SK-N-SH (cell line): ENCODE data around the gene CHRNG. TPM values are rescaled to one million over a fixed set of nuclear protein-coding genes. Genes with fewer than 3 reads are reported as not detected.

Experiments
- CTCF ChIA-PET: fragments of 300-600, 350-600 bp; formaldehyde crosslinking; extraction: SDS; loops from one replicate; lab custom pipeline; 2021; lab: Yijun Ruan, JAX
- POLR2A ChIA-PET: fragments of 350-600 bp; sonication (Branson Sonifier 250); formaldehyde crosslinking; extraction: SDS; loops from one replicate; lab custom pipeline; 2020; ENCODE audit warnings: antibody characterized with exemption, inconsistent platforms; lab: Yijun Ruan, JAX
- DNase-seq: peaks from one replicate; pipeline ENCODE4 v3.0.0; 2012
- H2AFZ ChIP-seq: fragments of 200-600 bp; sonication (generic); 2 replicates; pipeline ENCODE4 v1.8.1; 2016; ENCODE audit warnings: antibody characterized with exemption, mild to moderate bottlenecking, low read depth
- H3F3A ChIP-seq: fragments of 200-600 bp; sonication (generic); replicated peaks from 2 replicates; pipeline ENCODE3; 2016; ENCODE audit warnings: antibody characterized with exemption, mild to moderate bottlenecking; ENCODE audit not compliant: insufficient read depth
- H3K27ac ChIP-seq, 2 experiments: fragments of 200-500 bp in 1 of 2; fragments of 200-600 bp in 1 of 2; sonication (Bioruptor generic) in 1 of 2; sonication (generic), shearing (Covaris generic) in 1 of 2; 2 replicates each; pipeline versions ENCODE4 v1.5.1 to v1.6.1; 2014 to 2016; ENCODE audit warnings: low read depth in 2 of 2, inconsistent platforms in 1 of 2, low read length in 1 of 2, mild to moderate bottlenecking in 1 of 2, mixed read lengths in 1 of 2
- H3K27me3 ChIP-seq: fragments of 200-600 bp; sonication (generic), shearing (Covaris generic); 2 replicates; pipeline ENCODE4 v1.6.1; 2016; ENCODE audit warnings: mixed run types; ENCODE audit not compliant: insufficient read depth
- H3K36me3 ChIP-seq, 2 experiments: fragments of 200-500 bp in 1 of 2; fragments of 200-600 bp in 1 of 2; sonication (Bioruptor generic) in 1 of 2; sonication (generic) in 1 of 2; replicated peaks in 1 of 2; 2 replicates each; pipeline versions ENCODE3 to v1.5.1; 2014 to 2016; ENCODE audit warnings: low read length in 1 of 2, mild to moderate bottlenecking in 1 of 2; ENCODE audit not compliant: insufficient read depth in 2 of 2, control insufficient read depth in 1 of 2
- H3K4me1 ChIP-seq, 2 experiments: fragments of 200-500 bp in 1 of 2; fragments of 200-600 bp in 1 of 2; sonication (Bioruptor generic) in 1 of 2; sonication (generic), shearing (Covaris generic) in 1 of 2; 2 replicates each; pipeline versions ENCODE4 v1.5.1 to v1.6.1; 2014 to 2016; ENCODE audit warnings: low read depth in 1 of 2, low read length in 1 of 2, mixed run types in 1 of 2; ENCODE audit not compliant: insufficient read depth in 2 of 2, control insufficient read depth in 1 of 2
- H3K4me2 ChIP-seq: fragments of 200-600 bp; sonication (generic), shearing (Covaris generic); 2 replicates; pipeline ENCODE4 v1.6.1; 2017; ENCODE audit warnings: mixed run types
- H3K4me3 ChIP-seq, 2 experiments: fragments of 200-500 bp in 1 of 2; fragments of 200-600 bp in 1 of 2; sonication (Bioruptor generic) in 1 of 2; sonication (generic), shearing (Covaris generic) in 1 of 2; 2 replicates each; pipeline versions ENCODE4 v1.5.1 to v1.8.1; 2014 to 2016; ENCODE audit warnings: low read depth in 2 of 2, inconsistent platforms in 1 of 2, low read length in 1 of 2, mild to moderate bottlenecking in 1 of 2, mixed read lengths in 1 of 2, moderate library complexity in 1 of 2
- H3K79me2 ChIP-seq: fragments of 200-600 bp; sonication (generic); 2 replicates; pipeline ENCODE4 v1.8.1; 2017; ENCODE audit warnings: mild to moderate bottlenecking; ENCODE audit not compliant: insufficient read depth
- H3K9ac ChIP-seq: fragments of 200-600 bp; sonication (generic); 2 replicates; pipeline ENCODE4 v1.6.1; 2017; ENCODE audit warnings: mixed run types
- H3K9me2 ChIP-seq: fragments of 200-600 bp; sonication (generic); 2 replicates; pipeline ENCODE4 v1.6.1; 2017; ENCODE audit warnings: mixed run types
- H3K9me3 ChIP-seq: fragments of 200-600 bp; sonication (generic); 2 replicates; pipeline ENCODE4 v1.6.1; 2017; ENCODE audit warnings: mixed run types, mild to moderate bottlenecking, moderate library complexity
- H4K20me1 ChIP-seq: fragments of 200-600 bp; sonication (generic); 2 replicates; pipeline ENCODE4 v1.6.1; 2017; ENCODE audit warnings: mild to moderate bottlenecking, mixed run types; ENCODE audit not compliant: insufficient read depth
- CHD2 ChIP-seq: fragments of 150-350 bp; IDR thresholded peaks from 2 replicates; pipeline ENCODE4 v1.6.1; 2018; ENCODE audit warnings: low read length; ENCODE audit not compliant: partially characterized antibody
- ELF1 ChIP-seq: IDR thresholded peaks from 2 replicates; pipeline ENCODE4 v1.4.0; 2012
- EP300 ChIP-seq, 2 experiments: IDR thresholded peaks; 2 replicates each; pipeline versions ENCODE4 v1.4.0 to v1.6.1; 2012; ENCODE audit warnings: borderline replicate concordance in 1 of 2, low read depth in 1 of 2, low read length in 1 of 2
- FOSL2 ChIP-seq: IDR thresholded peaks from 2 replicates; pipeline ENCODE4 v1.4.0; 2012; ENCODE audit warnings: low read depth, mild to moderate bottlenecking, moderate library complexity, borderline replicate concordance
- GABPA ChIP-seq: IDR thresholded peaks from 2 replicates; pipeline ENCODE4 v1.4.0; 2012; ENCODE audit warnings: low read depth, mild to moderate bottlenecking
- GATA2 ChIP-seq: sonication (generic); formaldehyde crosslinking; IDR thresholded peaks from 2 replicates; pipeline ENCODE4 v1.5.0; 2020; ENCODE audit warnings: mild to moderate bottlenecking, missing genetic modification reagents
- JUND ChIP-seq: IDR thresholded peaks from 2 replicates; pipeline ENCODE4 v1.4.0; 2012
- NFIC ChIP-seq: IDR thresholded peaks from 2 replicates; pipeline ENCODE4 v1.4.0; 2012; ENCODE audit warnings: borderline replicate concordance
- POLR2AphosphoS5 ChIP-seq: IDR thresholded peaks from 2 replicates; pipeline ENCODE4 v1.6.1; 2012; ENCODE audit warnings: low read depth, low read length
- RXRA ChIP-seq: IDR thresholded peaks from 2 replicates; pipeline ENCODE4 v1.4.0; 2012; ENCODE audit warnings: low read depth, mild to moderate bottlenecking, borderline replicate concordance
- SIN3A ChIP-seq: IDR thresholded peaks from 2 replicates; pipeline ENCODE4 v1.6.1; 2012; ENCODE audit warnings: low read depth, mild to moderate bottlenecking, low read length, moderate library complexity, borderline replicate concordance
- TAF1 ChIP-seq: IDR thresholded peaks from 2 replicates; pipeline ENCODE4 v1.6.1; 2012; ENCODE audit warnings: low read depth, mild to moderate bottlenecking, low read length, moderate library complexity, borderline replicate concordance
- TCF12 ChIP-seq: IDR thresholded peaks from 2 replicates; pipeline ENCODE4 v1.4.0; 2012
- TEAD4 ChIP-seq: IDR thresholded peaks from 2 replicates; pipeline ENCODE4 v1.4.0; 2012; ENCODE audit warnings: mild to moderate bottlenecking, borderline replicate concordance; ENCODE audit not compliant: insufficient read depth
- YY1 ChIP-seq: IDR thresholded peaks from 2 replicates; pipeline ENCODE4 v1.4.0; 2012; ENCODE audit warnings: low read depth, mild to moderate bottlenecking
- WGBS: methylation state at CpG from one replicate; pipeline ENCODE4 v1.1.6; 2017; ENCODE audit warnings: low lambda C conversion rate; 5-methylcytosine and 5-hydroxymethylcytosine counted together
- polyA plus RNA-seq, 3 experiments: library from polyadenylated mRNA; depleted of rRNA; stranded (reverse); fragments of >200 nt; gene quantifications; 2 replicates each; pipeline ENCODE4 v1.2.3, GENCODE V29; 2012
- TF ChIP-seq, protein P1 (sequence below): IDR thresholded peaks from 2 replicates; pipeline ENCODE4 v1.4.0; 2012; ENCODE audit warnings: low read depth
- TF ChIP-seq, protein P2 (sequence below): fragments of 150-350 bp; IDR thresholded peaks from 2 replicates; pipeline ENCODE4 v1.6.1; 2016; ENCODE audit warnings: mild to moderate bottlenecking, low read depth, low read length
- TF ChIP-seq, protein P3 (sequence below): fragments of 200-600 bp; sonication (generic); IDR thresholded peaks from 2 replicates; pipeline ENCODE4 v1.6.1; 2017; ENCODE audit warnings: antibody characterized with exemption, mild to moderate bottlenecking, moderate library complexity
- TF ChIP-seq, protein P4 (sequence below): IDR thresholded peaks from 2 replicates; pipeline ENCODE4; 2012
- TF ChIP-seq, protein P5 (sequence below): IDR thresholded peaks from 2 replicates; pipeline ENCODE4 v1.4.0; 2012; ENCODE audit warnings: low read depth, borderline replicate concordance

The CHRNG gene
- polyA plus RNA-seq, 1 of the 3 experiments (the other 2 are of a cell fraction), result not detected

DNA sequence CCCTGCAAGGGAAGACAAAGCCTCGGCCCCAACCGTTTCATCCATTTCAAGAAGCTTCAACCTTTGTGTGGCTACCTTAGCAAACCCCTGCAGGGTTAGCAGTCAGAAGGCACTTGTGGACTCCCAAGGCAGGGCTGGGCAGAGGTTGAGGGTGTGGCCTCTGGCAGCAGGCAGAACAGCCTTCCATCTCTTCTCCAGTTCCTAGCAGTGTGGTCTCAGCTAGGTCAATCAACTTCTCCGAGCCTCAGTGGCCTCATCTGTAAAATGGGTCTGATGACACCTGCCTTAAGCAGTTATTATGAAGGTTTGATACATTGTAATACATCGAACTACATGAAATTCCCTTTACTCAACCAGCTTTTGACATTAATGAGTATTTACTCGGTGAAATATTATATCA lies 26.1 kb upstream of the CHRNG start:
- H3K36me3 ChIP-seq, result no peaks in the 10 kb centered on the region
- H3K79me2 ChIP-seq, result no peaks in the 10 kb centered on the region
- DNase-seq, result no peak
- H3K9me3 ChIP-seq, result no peaks in the 10 kb centered on the region
- H4K20me1 ChIP-seq, result no peaks in the 10 kb centered on the region
- H3K4me2 ChIP-seq, result no peak overlapping the region
- H3K4me3 ChIP-seq, result no peak overlapping the region
- H2AFZ ChIP-seq, result no peak overlapping the region
- no peaks in the 10 kb centered on the region for H3K9me2 ChIP-seq
- peaks cover 19% of the 10 kb centered on the region for H3K27me3 ChIP-seq
- H3K27ac ChIP-seq, result no peak overlapping the region
- H3F3A ChIP-seq, result no peaks in the 10 kb centered on the region
- WGBS, result 34% methylated on average over 5 of the region's 5 CpGs
- H3K9ac ChIP-seq, result no peak overlapping the region
- TF ChIP-seq CHD2 (no peak), POLR2AphosphoS5 (no peak), TAF1 (no peak), ELF1 (no peak), TCF12 (no peak), JUND (no peak), YY1 (no peak), EP300 (IDR thresholded peaks at IDR 0.05; ENCODE audit: borderline replicate concordance in 1 of 2, low read depth in 1 of 2, low read length in 1 of 2) (no peak), FOSL2 (no peak), RXRA (no peak)
- TF ChIP-seq, protein P1, sequence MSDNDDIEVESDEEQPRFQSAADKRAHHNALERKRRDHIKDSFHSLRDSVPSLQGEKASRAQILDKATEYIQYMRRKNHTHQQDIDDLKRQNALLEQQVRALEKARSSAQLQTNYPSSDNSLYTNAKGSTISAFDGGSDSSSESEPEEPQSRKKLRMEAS, result no peak
- TF ChIP-seq, protein P2, sequence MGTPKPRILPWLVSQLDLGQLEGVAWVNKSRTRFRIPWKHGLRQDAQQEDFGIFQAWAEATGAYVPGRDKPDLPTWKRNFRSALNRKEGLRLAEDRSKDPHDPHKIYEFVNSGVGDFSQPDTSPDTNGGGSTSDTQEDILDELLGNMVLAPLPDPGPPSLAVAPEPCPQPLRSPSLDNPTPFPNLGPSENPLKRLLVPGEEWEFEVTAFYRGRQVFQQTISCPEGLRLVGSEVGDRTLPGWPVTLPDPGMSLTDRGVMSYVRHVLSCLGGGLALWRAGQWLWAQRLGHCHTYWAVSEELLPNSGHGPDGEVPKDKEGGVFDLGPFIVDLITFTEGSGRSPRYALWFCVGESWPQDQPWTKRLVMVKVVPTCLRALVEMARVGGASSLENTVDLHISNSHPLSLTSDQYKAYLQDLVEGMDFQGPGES, result no peak
- CTCF ChIA-PET, result interaction anchor here (0.9 to 3.9 kb wide), 6 partner anchors 8 to 78 kb away, joined by 4 to 55 read pairs (median 8); partner anchors contain the start of genes CHRND and PRSS56
- H3K4me1 ChIP-seq, result peaks cover 0 to 15% of the 10 kb centered on the region in 2 experiments; a peak in 1 of 4 replicates
- POLR2A ChIA-PET, result no interaction called here

DNA sequence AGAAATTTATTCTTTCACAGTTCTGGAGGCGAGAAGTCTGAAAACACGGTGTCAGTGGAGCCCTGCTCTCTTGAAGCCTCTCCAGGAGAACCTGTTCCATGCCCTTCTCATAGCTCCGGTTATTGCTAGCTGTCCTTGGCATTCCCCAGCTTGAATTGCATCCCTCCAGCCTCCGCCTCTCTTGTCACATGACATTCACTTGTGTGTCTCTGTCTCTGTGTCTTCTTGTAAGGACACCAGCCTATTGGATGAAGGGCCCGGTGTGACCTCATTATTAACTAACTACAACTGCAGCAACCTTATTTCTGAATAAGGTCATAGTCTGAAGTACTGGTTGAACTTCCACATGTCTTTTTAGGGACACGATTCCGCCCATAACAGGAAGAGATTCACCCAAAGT lies 23.9 kb upstream of the CHRNG start:
- CTCF ChIA-PET, result interaction anchor here (0.9 to 1.7 kb wide), 5 partner anchors 9 to 75 kb away, joined by 3 to 12 read pairs (median 4); partner anchors contain the start of gene CHRND
- TF ChIP-seq, protein P3, sequence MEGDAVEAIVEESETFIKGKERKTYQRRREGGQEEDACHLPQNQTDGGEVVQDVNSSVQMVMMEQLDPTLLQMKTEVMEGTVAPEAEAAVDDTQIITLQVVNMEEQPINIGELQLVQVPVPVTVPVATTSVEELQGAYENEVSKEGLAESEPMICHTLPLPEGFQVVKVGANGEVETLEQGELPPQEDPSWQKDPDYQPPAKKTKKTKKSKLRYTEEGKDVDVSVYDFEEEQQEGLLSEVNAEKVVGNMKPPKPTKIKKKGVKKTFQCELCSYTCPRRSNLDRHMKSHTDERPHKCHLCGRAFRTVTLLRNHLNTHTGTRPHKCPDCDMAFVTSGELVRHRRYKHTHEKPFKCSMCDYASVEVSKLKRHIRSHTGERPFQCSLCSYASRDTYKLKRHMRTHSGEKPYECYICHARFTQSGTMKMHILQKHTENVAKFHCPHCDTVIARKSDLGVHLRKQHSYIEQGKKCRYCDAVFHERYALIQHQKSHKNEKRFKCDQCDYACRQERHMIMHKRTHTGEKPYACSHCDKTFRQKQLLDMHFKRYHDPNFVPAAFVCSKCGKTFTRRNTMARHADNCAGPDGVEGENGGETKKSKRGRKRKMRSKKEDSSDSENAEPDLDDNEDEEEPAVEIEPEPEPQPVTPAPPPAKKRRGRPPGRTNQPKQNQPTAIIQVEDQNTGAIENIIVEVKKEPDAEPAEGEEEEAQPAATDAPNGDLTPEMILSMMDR, result no peak
- no peak for TF ChIP-seq TAF1
- TF ChIP-seq, protein P1, result no peak
- TF ChIP-seq SIN3A, result no peak
- TF ChIP-seq, protein P4, sequence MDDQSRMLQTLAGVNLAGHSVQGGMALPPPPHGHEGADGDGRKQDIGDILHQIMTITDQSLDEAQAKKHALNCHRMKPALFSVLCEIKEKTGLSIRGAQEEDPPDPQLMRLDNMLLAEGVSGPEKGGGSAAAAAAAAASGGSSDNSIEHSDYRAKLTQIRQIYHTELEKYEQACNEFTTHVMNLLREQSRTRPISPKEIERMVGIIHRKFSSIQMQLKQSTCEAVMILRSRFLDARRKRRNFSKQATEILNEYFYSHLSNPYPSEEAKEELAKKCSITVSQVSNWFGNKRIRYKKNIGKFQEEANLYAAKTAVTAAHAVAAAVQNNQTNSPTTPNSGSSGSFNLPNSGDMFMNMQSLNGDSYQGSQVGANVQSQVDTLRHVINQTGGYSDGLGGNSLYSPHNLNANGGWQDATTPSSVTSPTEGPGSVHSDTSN, result no peak
- no peak for TF ChIP-seq GATA2 (CRISPR knock-in tag)
- TF ChIP-seq GABPA, result no peak
- no peak for TF ChIP-seq RXRA
- no peak for TF ChIP-seq EP300 (IDR thresholded peaks at IDR 0.05; ENCODE audit: borderline replicate concordance in 1 of 2, low read depth in 1 of 2, low read length in 1 of 2)
- TF ChIP-seq NFIC, result no peak
- no peak for TF ChIP-seq TEAD4
- TF ChIP-seq, protein P5, sequence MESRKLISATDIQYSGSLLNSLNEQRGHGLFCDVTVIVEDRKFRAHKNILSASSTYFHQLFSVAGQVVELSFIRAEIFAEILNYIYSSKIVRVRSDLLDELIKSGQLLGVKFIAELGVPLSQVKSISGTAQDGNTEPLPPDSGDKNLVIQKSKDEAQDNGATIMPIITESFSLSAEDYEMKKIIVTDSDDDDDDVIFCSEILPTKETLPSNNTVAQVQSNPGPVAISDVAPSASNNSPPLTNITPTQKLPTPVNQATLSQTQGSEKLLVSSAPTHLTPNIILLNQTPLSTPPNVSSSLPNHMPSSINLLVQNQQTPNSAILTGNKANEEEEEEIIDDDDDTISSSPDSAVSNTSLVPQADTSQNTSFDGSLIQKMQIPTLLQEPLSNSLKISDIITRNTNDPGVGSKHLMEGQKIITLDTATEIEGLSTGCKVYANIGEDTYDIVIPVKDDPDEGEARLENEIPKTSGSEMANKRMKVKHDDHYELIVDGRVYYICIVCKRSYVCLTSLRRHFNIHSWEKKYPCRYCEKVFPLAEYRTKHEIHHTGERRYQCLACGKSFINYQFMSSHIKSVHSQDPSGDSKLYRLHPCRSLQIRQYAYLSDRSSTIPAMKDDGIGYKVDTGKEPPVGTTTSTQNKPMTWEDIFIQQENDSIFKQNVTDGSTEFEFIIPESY, result no peak
- TF ChIP-seq ELF1, result no peak
- TF ChIP-seq YY1, result no peak
- TF ChIP-seq, all 33 proteins: peak for 0
- no peaks in the 10 kb centered on the region for H4K20me1 ChIP-seq
- POLR2A ChIA-PET, result no interaction called here
- H3F3A ChIP-seq, result no peaks in the 10 kb centered on the region
- no peak overlapping the region for H3K4me3 ChIP-seq
- H3K9ac ChIP-seq, result no peak overlapping the region
- H3K9me3 ChIP-seq, result no peaks in the 10 kb centered on the region
- no peak for DNase-seq
- H3K27me3 ChIP-seq, result peaks cover 19% of the 10 kb centered on the region
- no peaks in the 10 kb centered on the region for H3K79me2 ChIP-seq
- H2AFZ ChIP-seq, result no peak overlapping the region
- H3K36me3 ChIP-seq, result no peaks in the 10 kb centered on the region
- 81% methylated on average over 7 of the region's 7 CpGs for WGBS
- H3K27ac ChIP-seq, result no peak overlapping the region
- no peaks in the 10 kb centered on the region for H3K9me2 ChIP-seq
- peaks cover 0 to 15% of the 10 kb centered on the region in 2 experiments; a peak in 1 of 4 replicates for H3K4me1 ChIP-seq
- H3K4me2 ChIP-seq, result no peak overlapping the region
